ENCODE results near the gene DCAF7. TPM values are rescaled to one million over a fixed set of nuclear protein-coding genes. Genes with fewer than 3 reads are reported as not detected.
A peak's percentile ranks its signal among the peaks of the same experiment; 100 is the strongest.

The DCAF7 gene
- total and polyA plus RNA-seq, 2 of the 4 experiments (the other 2 are of a cell fraction): 40.9 to 52.8 TPM

DNA sequence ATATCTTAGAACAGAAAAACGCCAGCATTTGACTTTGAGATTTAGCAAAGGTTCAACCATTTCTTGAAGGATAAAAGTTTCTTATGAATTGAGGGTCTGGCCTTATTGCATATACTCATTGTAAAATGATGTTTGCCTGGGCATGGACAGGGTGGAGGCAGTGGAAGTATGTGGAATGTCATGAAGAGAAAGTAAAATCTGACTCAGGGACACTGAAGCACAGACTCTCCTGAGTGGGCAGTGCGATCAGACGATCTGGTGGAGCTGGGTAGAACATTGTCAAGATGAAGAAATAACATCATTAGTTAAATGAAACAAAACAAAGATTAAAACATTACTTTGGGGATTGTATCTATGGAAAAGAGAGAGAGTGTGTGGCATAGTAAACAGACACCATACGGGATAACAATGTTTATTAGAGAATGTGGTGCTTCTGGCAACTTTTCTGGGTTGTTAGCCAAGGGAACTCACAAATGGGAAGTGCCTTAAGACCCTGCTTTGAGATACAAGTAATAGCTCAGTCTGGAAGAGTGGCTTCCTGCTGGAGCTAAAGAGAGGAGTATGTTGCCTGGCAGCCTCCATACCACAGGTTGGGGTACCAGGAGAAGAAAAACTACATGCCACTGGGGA is 76.4 kb downstream of the DCAF7 start:
- DNase-seq: peak; percentile 34
- BruUV-seq (replicated peaks): no TSS peak
- WGBS, 2 experiments (ENCODE audit: extremely low coverage in 2 of 2, insufficient read length in 1 of 2): no CpG with 5 or more reads among the region's 4 CpGs
- H4K20me1 ChIP-seq (ENCODE audit: insufficient read depth, low read length): peaks cover 17% of the 10 kb centered on the region
- no peak for TF ChIP-seq SMC3 (IDR thresholded peaks at IDR 0.05; ENCODE audit: low read depth, low read length)
- no peak for TF ChIP-seq RFX5 (IDR thresholded peaks at IDR 0.05; ENCODE audit: low read depth, low read length)
- TF ChIP-seq FOS (IDR thresholded peaks at IDR 0.05; ENCODE audit: low read depth, low read length): no peak
- no peak for TF ChIP-seq NFE2L2 (IDR thresholded peaks at IDR 0.05; ENCODE audit: low read depth, low read length)
- no peak overlapping the region for H4K91ac ChIP-seq (ENCODE audit: insufficient read depth, low read depth, low read length)
- no peak overlapping the region for H2BK20ac ChIP-seq (ENCODE audit: low read depth, low read length)
- no peak overlapping the region for H3K18ac ChIP-seq (ENCODE audit: low read depth, low read length)
- intact Hi-C loops (cut with micrococcal nuclease): loop anchor here (5.0 kb wide), 1 partner anchor 51 kb away; no protein-coding TSS in a partner anchor
- dilution Hi-C loops (cut with HindIII; ENCODE audit: low sequenced_read_pairs, unreplicated experiment): no loop called here
- H3K9me1 ChIP-seq (ENCODE audit: insufficient read depth, low read length): 0 out of 2 replicates have a peak, but pooled peaks cover 3% of the 10 kb centered on the region
- H4K8ac ChIP-seq (ENCODE audit: low read depth in 2 of 2, low read length in 2 of 2): 0 out of 4 replicates have a peak overlapping the region, but pooled peaks of 1 of the 2 experiments have one; percentile 2
- peak overlapping the region; percentile 76 for H3K4me2 ChIP-seq (ENCODE audit: low read depth, low read length)
- in situ Hi-C loops (cut with MboI; ENCODE audit: low sequenced_read_pairs): no loop called here
- H3K14ac ChIP-seq (replicated peaks; ENCODE audit: low read depth, low read length): peak overlapping the region; percentile 14
- H3K27ac ChIP-seq (ENCODE audit: insufficient read depth, low read length): no peak overlapping the region
- ChIA-PET POLR2A (ENCODE audit: unreplicated experiment) (interaction anchor here (0.5 kb wide), 1 partner anchor 27 kb away, joined by 3 read pairs; no protein-coding TSS in a partner anchor), CTCF (interaction anchor here (0.7 kb wide), 1 partner anchor 201 kb away, joined by 4 read pairs; no protein-coding TSS in a partner anchor)
- H2AFZ ChIP-seq (replicated peaks; ENCODE audit: low read length, poor library complexity): no peak overlapping the region
- peaks cover 21 to 67% of the 10 kb centered on the region in 2 experiments for H3K79me1 ChIP-seq (ENCODE audit: low read depth in 1 of 2, low read length in 2 of 2)
- no peak overlapping the region for H2BK5ac ChIP-seq (ENCODE audit: low read depth, low read length, poor library complexity, severe bottlenecking)
- no peaks in the 10 kb centered on the region for H3K27me3 ChIP-seq (ENCODE audit: control insufficient read depth, insufficient read depth, low read length)
- H2BK15ac ChIP-seq (ENCODE audit: low read depth, low read length): no peak overlapping the region
- H2BK120ac ChIP-seq (ENCODE audit: low read depth, low read length): no peak overlapping the region
- H3K4ac ChIP-seq (ENCODE audit: low read depth, low read length): no peak overlapping the region
- H2AK5ac ChIP-seq (ENCODE audit: low read depth, low read length): no peak overlapping the region
- no peak overlapping the region for H4K5ac ChIP-seq (ENCODE audit: low read depth, low read length)
- H3K4me3 ChIP-seq (ENCODE audit: insufficient read depth, low read depth, low read length): peak overlapping the region; percentile 21; the same call in 1 of the 2 replicates
- peaks cover 6% of the 10 kb centered on the region; the same call in 1 of the 2 replicates for H3K4me1 ChIP-seq (ENCODE audit: control insufficient read depth, insufficient read depth, low read length)
- H3K23ac ChIP-seq (ENCODE audit: low read depth, low read length): peak overlapping the region; percentile 36
- H2AK9ac ChIP-seq (replicated peaks; ENCODE audit: low read depth, low read length, poor library complexity): no peak overlapping the region
- H3K9me3 ChIP-seq (ENCODE audit: control insufficient read depth, insufficient read depth, low read length): no peaks in the 10 kb centered on the region
- no peaks in the 10 kb centered on the region for H3K36me3 ChIP-seq (ENCODE audit: control insufficient read depth, insufficient read depth, low read length)
- no peak for ATAC-seq (ENCODE audit: low read depth)
- no peak overlapping the region for H3K56ac ChIP-seq (ENCODE audit: extremely low read depth, insufficient read depth, low read length)
- no peak overlapping the region for H3K9ac ChIP-seq (ENCODE audit: low read depth, low read length)

Data from IMR-90 (cell line).